Stimulated activated naive CD8-positive, alpha-beta T cell treated with anti-CD3 and anti-CD28 coated beads, Interleukin-15, Interleukin-2, amounts not matched to agents 100 ng/mL and 50 ng/mL, for 24 hours (primary cell): ENCODE data around the gene INPPL1.

Experiments used
- H3K27ac Mint-ChIP-seq: one replicate; pipeline ENCODE4 v1.8.0; 2021; ENCODE audit warnings: mild to moderate bottlenecking, mixed read lengths
- H3K27me3 Mint-ChIP-seq: one replicate; pipeline ENCODE4 v1.8.0; 2021; ENCODE audit warnings: mixed read lengths
- H3K36me3 Mint-ChIP-seq: one replicate; pipeline ENCODE4 v1.8.0; 2021; ENCODE audit warnings: low read depth, mixed read lengths
- H3K4me1 Mint-ChIP-seq: one replicate; pipeline ENCODE4 v1.8.0; 2021; ENCODE audit warnings: low read depth, mixed read lengths
- H3K4me3 Mint-ChIP-seq: one replicate; pipeline ENCODE4 v1.8.0; 2021; ENCODE audit warnings: mild to moderate bottlenecking, mixed read lengths
- H3K9me3 Mint-ChIP-seq: one replicate; pipeline ENCODE4 v1.8.0; 2021; ENCODE audit warnings: mixed read lengths

INPPL1 gene

DNA sequence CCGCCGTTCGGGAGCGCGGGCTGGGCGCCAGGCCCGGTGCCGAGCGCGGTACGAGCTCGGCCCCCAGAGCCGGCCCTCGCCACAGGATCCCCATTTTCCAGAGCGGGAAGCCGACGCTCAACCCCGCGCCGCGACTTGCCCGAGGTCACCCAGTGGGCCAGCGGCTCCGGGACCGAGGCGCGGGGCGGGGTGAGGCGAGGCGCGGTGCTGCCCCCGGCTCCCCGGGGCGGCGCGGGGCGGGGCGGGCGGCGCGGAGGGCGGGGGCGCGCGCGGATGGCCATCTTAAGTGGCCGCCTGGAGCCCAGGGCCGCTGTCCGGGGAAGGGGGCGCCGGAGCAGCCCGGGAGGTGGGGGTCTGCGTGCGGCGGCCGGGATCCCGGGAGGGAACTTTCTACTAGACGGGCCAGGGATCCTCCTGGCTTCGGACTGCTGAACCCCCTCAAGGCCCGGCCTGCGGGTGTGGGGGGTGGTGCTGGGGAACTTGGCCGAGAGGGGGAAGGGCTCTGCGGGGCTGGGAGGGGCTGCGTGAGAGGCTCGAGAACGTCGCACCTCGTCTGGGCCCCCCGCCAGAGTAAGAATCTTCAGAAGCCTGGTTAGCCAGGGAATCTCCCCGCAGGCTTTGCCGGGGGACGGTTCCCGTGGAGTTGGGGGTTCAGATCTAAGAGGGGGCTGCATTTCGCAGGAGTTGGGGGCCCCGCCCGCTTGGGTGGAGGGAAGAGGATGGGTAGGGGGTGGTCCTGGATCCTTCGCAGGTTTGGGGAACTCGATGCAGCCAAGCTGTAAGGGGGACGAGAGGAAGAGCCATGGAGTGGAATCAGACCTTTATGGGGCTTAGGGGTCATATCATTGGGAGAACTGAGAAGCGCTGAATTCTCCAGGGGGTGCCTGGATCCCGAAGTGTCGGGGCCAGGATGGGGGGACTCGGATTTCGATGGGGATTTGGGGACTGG is 678 bp upstream of the INPPL1 start:
- Mint-ChIP-seq H3K4me1 (peaks cover 26% of the 10 kb centered on the region), H3K36me3 (peaks cover 3% of the 10 kb centered on the region), H3K27me3 (no peaks in the 10 kb centered on the region)

DNA sequence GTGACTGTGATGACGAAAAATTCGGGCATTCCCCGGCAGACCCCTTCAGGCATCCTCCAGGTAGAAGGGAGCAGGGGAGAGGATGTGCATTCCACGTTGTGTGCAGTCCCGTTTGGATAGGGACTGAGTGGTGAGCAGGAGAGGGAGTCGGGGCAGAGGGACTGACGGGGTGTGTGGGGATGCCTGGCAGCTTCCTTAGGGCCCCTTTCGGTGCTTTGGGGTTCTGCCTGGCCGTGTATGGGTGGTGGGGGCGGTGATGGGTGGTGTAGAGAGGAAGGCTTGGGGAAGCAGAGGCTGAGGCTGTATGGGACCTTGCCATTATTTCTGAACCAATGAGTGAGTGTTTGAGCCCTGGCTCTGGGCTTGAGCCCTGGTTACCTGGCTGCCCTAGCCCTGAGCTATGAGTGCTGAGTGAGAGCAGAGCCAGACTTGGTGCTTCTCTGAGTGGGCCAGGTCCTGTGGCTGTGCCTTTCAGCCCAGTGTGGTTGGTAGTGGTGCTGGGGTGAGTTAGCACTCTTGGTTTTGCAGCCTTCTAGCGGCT is 914 bp downstream of the INPPL1 start:
- peak overlapping the region; percentile 92 for H3K4me3 Mint-ChIP-seq
- peaks cover 26% of the 10 kb centered on the region for H3K4me1 Mint-ChIP-seq
- no peaks in the 10 kb centered on the region for H3K9me3 Mint-ChIP-seq
- no peaks in the 10 kb centered on the region for H3K27me3 Mint-ChIP-seq
- H3K27ac Mint-ChIP-seq = peak overlapping the region; percentile 88
- H3K36me3 Mint-ChIP-seq = peaks cover 8% of the 10 kb centered on the region

More for the DNA sequence above, 678 bp upstream of the INPPL1 start:
- Mint-ChIP-seq H3K9me3 (no peaks in the 10 kb centered on the region), H3K4me3 (peak overlapping the region; percentile 89), H3K27ac (peak overlapping the region; percentile 92)

DNA sequence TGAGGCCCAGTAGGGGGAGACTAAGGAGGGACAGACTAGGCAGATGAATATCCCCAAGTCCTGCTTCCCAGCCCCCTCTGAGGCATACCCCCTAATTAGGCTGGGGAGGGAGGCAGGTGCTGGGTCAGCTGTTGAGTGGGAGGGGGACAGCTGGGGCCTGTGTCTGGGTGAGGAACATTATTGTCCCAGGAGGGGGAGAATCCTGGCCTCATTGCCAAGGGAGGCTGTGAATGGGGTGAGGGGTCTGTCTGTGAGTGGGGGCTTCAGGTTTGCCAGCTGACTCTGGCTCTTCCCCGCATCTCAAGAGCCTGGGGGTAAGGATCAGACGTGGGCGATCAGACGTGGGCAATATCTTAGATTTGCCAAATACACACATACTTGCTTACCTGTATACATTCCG is 2.1 kb downstream of the INPPL1 start:
- Mint-ChIP-seq H3K36me3 (peaks cover 15% of the 10 kb centered on the region), H3K4me3 (no peak overlapping the region), H3K27me3 (no peaks in the 10 kb centered on the region), H3K4me1 (peaks cover 18% of the 10 kb centered on the region), H3K27ac (no peak overlapping the region), H3K9me3 (no peaks in the 10 kb centered on the region)

DNA sequence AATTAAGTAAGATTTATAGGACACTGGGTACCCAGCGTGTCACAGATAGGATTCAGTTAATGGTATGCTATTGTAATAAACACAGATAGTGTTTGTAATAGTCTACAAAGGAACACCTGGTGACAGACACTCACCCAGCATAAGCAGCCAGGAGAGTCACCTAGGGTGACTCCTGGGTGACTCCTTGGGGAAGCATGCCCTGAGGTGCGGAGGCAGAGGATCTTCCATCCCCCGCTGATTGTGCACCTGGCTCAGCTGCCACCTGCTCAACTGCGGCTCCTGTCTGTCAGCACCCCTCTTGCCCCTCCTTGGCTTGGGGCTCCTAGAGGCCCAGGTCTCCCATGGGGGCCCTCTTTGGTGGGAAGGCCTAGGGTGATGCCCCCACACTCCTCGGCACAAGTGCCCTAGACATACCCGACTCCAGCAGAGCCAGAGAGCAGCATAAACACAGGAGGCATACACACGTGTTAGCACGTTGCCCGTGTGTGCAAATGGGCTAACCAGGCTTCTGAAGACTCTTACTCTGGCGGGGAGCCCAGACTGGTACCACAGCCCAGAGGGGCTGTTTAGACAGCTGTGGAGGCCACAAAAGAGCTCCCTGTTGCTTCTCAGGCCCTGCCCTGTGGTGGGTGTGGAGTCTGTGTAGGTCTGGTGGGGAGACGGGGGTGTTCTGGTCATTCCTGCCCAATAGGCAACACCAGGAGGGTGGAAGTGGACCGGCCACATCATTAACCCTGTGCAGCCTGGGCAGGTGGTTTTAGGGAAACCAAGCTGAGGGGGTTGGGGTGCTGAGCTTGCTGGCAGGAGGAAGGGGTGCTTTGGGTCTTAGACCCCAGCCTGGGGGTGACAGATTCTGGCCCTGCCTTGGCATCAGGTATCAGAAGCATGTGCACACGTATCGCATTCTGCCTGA is 3.0 kb downstream of the INPPL1 start:
- H3K27me3 Mint-ChIP-seq = no peaks in the 10 kb centered on the region
- no peaks in the 10 kb centered on the region for H3K9me3 Mint-ChIP-seq
- peaks cover 19% of the 10 kb centered on the region for H3K36me3 Mint-ChIP-seq
- H3K4me1 Mint-ChIP-seq = peaks cover 11% of the 10 kb centered on the region
- no peak overlapping the region for H3K27ac Mint-ChIP-seq
- H3K4me3 Mint-ChIP-seq = no peak overlapping the region

DNA sequence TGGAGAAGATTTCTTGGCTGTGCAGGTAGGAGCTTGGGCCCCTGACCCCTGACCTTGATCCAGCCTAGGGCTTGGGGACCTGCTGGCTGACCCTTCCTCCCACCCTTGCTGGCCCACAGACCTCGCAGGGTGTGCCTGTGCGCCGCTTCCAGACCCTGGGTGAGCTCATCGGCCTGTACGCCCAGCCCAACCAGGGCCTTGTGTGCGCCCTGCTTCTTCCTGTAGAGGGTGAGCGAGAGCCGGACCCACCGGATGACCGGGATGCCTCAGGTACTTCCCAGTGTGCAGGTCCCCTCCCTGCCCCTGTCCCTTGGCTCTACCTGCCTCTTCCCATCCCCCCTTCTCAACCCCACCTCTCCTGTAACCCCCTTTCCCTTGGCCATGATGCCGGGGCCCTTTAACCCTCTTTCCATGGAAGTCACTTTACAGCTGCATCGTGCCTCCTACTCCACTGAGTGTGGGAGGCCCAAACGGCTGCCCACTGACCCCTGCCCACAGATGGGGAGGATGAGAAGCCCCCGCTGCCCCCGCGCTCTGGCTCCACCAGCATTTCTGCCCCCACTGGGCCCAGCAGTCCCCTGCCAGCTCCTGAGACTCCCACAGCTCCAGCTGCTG is 3.8 kb downstream of the INPPL1 start:
- Mint-ChIP-seq H3K4me3 (no peak overlapping the region), H3K27ac (no peak overlapping the region), H3K9me3 (no peaks in the 10 kb centered on the region), H3K36me3 (peaks cover 23% of the 10 kb centered on the region), H3K27me3 (no peaks in the 10 kb centered on the region), H3K4me1 (peaks cover 7% of the 10 kb centered on the region)

DNA sequence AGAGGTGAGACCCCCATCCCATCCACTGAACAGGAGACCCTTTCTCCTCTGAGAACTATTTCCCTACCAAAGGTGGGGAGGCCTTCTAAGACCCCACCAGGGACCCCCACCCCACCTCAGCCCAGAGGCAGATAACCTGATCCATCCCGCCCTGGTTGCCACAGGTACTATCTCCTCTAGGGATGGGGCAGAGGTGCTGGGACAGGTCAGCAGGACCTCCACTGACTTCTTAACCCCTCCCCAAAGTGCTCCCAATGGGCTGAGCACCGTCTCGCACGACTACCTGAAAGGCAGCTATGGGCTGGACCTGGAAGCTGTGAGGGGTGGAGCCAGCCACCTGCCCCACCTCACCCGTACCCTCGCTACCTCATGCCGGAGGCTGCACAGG is 4.3 kb downstream of the INPPL1 start:
- H3K4me3 Mint-ChIP-seq = no peak overlapping the region
- H3K9me3 Mint-ChIP-seq = no peaks in the 10 kb centered on the region
- peaks cover 7% of the 10 kb centered on the region for H3K4me1 Mint-ChIP-seq
- H3K36me3 Mint-ChIP-seq = peaks cover 28% of the 10 kb centered on the region
- no peaks in the 10 kb centered on the region for H3K27me3 Mint-ChIP-seq
- no peak overlapping the region for H3K27ac Mint-ChIP-seq

DNA sequence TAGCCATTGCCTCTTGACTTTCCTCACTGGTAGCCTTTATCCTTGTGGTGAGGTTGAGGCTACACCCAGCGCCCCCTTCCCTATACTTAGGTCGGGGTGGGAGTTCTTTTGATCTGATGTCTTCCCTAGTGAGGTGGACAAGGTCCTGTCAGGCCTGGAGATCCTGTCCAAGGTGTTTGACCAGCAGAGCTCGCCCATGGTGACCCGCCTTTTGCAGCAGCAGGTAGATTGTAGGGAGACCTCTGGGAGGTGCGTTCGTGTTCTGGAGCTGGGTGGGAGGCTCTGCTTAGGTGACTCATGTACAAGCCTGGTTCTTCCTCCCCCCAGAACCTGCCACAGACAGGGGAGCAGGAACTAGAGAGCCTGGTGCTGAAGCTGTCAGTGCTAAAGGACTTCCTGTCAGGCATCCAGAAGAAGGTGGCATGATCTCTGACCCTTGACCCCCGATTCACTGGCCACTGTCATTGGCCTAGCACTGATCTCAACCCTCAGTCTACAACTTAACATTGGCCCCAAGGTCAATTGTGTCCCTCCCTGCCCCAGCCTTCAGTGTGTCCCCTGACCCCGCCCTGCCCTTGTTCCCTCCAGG is 4.9 kb downstream of the INPPL1 start:
- no peak overlapping the region for H3K27ac Mint-ChIP-seq
- no peak overlapping the region for H3K4me3 Mint-ChIP-seq
- H3K9me3 Mint-ChIP-seq = no peaks in the 10 kb centered on the region
- peaks cover 11% of the 10 kb centered on the region for H3K4me1 Mint-ChIP-seq
- peaks cover 31% of the 10 kb centered on the region for H3K36me3 Mint-ChIP-seq
- no peaks in the 10 kb centered on the region for H3K27me3 Mint-ChIP-seq

DNA sequence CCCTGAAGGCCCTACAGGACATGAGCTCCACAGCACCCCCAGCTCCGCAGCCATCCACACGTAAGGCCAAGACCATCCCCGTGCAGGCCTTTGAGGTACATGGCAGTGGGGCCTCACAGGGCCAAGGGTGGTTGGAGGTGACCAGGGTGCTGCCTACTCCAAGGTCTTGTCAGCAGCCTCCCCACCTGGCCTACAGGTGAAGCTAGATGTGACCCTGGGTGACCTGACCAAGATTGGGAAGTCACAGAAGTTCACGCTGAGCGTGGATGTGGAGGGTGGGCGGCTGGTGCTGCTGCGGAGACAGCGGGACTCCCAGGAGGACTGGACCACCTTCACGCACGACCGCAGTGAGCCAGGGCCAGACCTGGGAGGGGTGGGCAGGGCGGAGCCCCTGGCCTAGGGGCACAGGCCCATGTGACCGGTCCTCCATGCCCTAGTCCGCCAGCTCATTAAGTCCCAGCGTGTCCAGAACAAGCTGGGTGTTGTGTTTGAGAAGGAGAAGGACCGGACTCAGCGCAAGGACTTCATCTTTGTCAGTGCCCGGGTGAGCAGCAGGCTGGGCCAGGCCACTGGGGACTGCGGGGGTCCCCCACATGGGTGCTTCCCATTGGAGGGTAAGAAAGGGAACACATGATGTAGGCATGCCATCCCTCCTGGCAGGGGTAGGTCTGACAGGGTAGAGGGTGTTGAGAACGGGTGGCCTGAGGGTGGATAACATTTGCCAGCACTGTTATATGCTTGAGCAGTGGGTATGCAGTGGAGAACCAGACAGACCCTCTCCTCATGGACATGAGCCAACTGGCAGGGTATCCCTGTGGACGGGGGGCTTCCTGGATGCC is 5.6 kb downstream of the INPPL1 start:
- no peak overlapping the region for H3K27ac Mint-ChIP-seq
- H3K9me3 Mint-ChIP-seq = no peaks in the 10 kb centered on the region
- H3K4me1 Mint-ChIP-seq = peaks cover 12% of the 10 kb centered on the region
- no peak overlapping the region for H3K4me3 Mint-ChIP-seq
- peaks cover 33% of the 10 kb centered on the region for H3K36me3 Mint-ChIP-seq
- no peaks in the 10 kb centered on the region for H3K27me3 Mint-ChIP-seq

DNA sequence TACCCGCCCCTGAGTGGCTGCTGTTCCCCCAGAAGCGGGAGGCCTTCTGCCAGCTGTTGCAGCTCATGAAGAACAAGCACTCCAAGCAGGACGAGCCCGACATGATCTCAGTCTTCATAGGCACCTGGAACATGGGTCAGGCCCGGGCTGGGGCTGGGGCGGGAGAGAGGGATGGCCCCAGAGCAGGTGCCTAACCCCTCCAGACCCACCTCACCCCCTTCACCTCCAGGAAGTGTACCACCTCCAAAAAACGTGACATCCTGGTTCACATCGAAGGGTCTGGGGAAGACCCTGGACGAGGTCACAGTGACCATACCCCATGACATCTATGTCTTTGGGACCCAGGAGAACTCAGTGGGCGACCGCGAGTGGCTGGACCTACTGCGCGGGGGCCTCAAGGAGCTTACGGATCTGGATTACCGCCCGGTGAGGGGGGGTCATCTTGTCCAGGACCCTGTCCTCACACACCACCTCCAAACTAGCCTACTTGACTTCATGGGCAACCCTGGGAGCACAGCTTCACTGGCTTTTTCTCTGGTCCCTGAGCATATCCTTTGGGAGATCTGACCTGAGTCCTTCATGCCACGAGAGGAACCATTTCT is 6.3 kb downstream of the INPPL1 start:
- H3K27ac Mint-ChIP-seq = no peak overlapping the region
- H3K36me3 Mint-ChIP-seq = peaks cover 33% of the 10 kb centered on the region
- no peaks in the 10 kb centered on the region for H3K9me3 Mint-ChIP-seq
- H3K4me1 Mint-ChIP-seq = peaks cover 6% of the 10 kb centered on the region
- H3K4me3 Mint-ChIP-seq = no peak overlapping the region
- H3K27me3 Mint-ChIP-seq = no peaks in the 10 kb centered on the region

DNA sequence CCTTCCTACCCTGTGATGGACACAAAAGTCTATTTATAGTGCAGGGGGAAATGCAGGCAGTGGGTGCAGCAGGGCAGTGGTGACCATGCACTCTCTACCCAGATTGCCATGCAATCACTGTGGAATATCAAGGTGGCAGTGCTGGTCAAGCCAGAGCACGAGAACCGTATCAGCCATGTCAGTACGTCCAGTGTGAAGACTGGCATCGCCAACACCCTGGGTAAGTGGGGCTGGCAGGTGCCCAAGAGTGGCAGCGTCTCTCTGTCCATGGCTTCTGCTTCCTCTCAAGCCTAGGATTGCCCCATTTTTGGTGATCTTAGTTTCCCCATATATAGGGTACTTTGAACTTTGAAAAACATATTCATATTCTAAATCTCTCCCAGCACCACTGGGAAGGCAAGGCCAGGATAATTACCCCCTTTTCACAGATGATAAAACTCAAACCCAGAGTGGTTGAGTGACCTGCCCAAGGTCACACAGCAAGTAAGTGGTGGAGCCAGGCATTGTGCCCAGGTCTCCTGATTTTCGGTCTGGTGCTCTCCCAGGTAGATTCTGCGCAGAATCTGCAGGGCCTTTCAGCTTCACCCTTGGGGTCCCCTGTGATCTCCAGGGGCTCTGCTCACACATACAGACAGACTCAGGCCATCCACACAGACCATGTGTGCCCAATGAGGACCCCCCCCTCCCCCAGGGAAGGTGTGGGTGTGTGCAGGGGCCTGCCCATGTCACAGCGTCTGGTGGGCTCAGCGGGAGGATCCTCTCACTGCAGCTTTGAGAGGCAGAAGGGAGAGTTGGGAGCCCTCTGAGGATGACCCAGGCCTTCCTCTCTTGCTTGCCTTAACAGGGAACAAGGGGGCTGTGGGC is 7.1 kb downstream of the INPPL1 start:
- Mint-ChIP-seq H3K4me3 (no peak overlapping the region), H3K9me3 (no peaks in the 10 kb centered on the region), H3K27me3 (no peaks in the 10 kb centered on the region), H3K27ac (no peak overlapping the region), H3K36me3 (peaks cover 33% of the 10 kb centered on the region), H3K4me1 (peaks cover 6% of the 10 kb centered on the region)

DNA sequence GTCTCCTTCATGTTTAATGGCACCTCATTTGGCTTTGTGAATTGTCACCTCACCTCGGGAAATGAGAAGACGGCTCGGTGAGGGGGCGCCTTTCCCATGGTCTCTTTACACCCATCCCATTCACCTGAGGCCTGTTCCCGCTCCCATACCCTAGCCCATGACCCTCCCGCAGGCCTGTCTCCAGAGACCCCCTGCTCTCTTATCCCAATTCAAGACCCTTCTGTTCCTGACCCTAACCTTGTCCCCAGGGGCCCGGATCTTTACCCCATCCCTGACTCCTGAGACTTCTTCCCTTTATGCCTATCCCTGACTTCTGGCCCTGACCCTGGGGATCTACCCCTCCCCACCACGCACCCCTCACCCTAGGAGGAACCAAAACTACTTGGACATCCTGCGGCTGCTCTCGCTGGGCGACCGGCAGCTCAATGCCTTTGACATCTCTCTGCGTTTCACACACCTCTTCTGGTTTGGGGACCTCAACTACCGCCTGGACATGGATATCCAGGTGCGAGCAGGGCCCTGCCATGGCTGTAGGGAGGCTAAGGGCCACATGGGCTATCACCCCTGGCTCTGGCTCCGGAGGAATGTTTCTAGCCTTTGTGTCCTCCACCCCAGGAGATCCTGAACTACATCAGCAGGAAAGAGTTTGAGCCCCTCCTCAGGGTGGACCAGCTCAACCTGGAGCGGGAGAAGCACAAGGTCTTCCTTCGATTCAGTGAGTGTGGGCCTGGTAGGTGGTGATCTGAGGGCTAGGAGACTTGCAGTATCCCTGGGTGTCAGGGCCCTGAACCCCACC is 7.9 kb downstream of the INPPL1 start:
- H3K27ac Mint-ChIP-seq = no peak overlapping the region

More for the DNA sequence above, 7.9 kb downstream of the INPPL1 start:
- no peak overlapping the region for H3K4me3 Mint-ChIP-seq
- no peaks in the 10 kb centered on the region for H3K27me3 Mint-ChIP-seq
- H3K36me3 Mint-ChIP-seq = peaks cover 33% of the 10 kb centered on the region
- H3K9me3 Mint-ChIP-seq = no peaks in the 10 kb centered on the region
- H3K4me1 Mint-ChIP-seq = peaks cover 6% of the 10 kb centered on the region
